Fibroblast of lung (primary cell): ENCODE measurements around the gene GNG13. TPM values are rescaled to one million over a fixed set of nuclear protein-coding genes. Genes with fewer than 3 reads are reported as not detected.
"Not testable (repeated sequence)": the region's sequence is repeated elsewhere in the genome, so short reads cannot be mapped to it uniquely, and the experiment has no call there.

Experiments
- DNase-seq, 2 donors: peaks; one replicate each; pipeline versions ENCODE4 v3.0.0 to v3.0.0-alpha.2; 2010; ENCODE audit warnings: low read depth in 2 of 2
- H2AFZ ChIP-seq: 2 replicates; pipeline ENCODE4 v1.5.1; 2012; ENCODE audit warnings: low read length, control low read depth, inconsistent platforms
- H3K27ac ChIP-seq: 2 replicates; pipeline ENCODE4 v1.5.1; 2011; ENCODE audit warnings: low read length, control low read depth; ENCODE audit not compliant: insufficient read depth
- H3K27me3 ChIP-seq: 2 replicates; pipeline ENCODE4 v1.5.1; 2011; ENCODE audit warnings: mild to moderate bottlenecking, low read length; ENCODE audit not compliant: control insufficient read depth, insufficient read depth
- H3K36me3 ChIP-seq: 2 replicates; pipeline ENCODE4 v1.5.1; 2011; ENCODE audit warnings: low read length; ENCODE audit not compliant: control insufficient read depth, insufficient read depth
- H3K4me1 ChIP-seq: 2 replicates; pipeline ENCODE4 v1.5.1; 2011; ENCODE audit warnings: low read length; ENCODE audit not compliant: control insufficient read depth, insufficient read depth; ENCODE audit errors: extremely low read depth
- H3K4me2 ChIP-seq: 2 replicates; pipeline ENCODE4 v1.5.1; 2011; ENCODE audit warnings: low read length, control low read depth; ENCODE audit not compliant: insufficient read depth; ENCODE audit errors: extremely low read depth
- H3K4me3 ChIP-seq, 4 experiments: fragments of 200-600 bp in 1 of 4; sonication (generic) in 1 of 4; replicated peaks in 1 of 4; 2 replicates each; pipeline ENCODE4 v1.5.1; 2011 to 2016; ENCODE audit warnings: low read length in 4 of 4, low read depth in 3 of 4, mild to moderate bottlenecking in 3 of 4, control low read depth in 2 of 4, inconsistent platforms in 1 of 4, mixed read lengths in 1 of 4; ENCODE audit not compliant: insufficient read depth in 1 of 4; ENCODE audit errors: control extremely low read depth in 1 of 4
- H3K79me2 ChIP-seq: 2 replicates; pipeline ENCODE4 v1.5.1; 2012; ENCODE audit warnings: mild to moderate bottlenecking, low read length, inconsistent platforms; ENCODE audit not compliant: control insufficient read depth, insufficient read depth
- H3K9ac ChIP-seq: 2 replicates; pipeline ENCODE4 v1.5.1; 2011; ENCODE audit warnings: mild to moderate bottlenecking, low read length, control low read depth; ENCODE audit not compliant: insufficient read depth
- H3K9me3 ChIP-seq: 2 replicates; pipeline ENCODE4 v1.5.1; 2012; ENCODE audit warnings: low read depth, low read length; ENCODE audit not compliant: control insufficient read depth, insufficient read depth
- H4K20me1 ChIP-seq: 2 replicates; pipeline ENCODE4 v1.5.1; 2011; ENCODE audit warnings: low read length; ENCODE audit not compliant: control insufficient read depth, insufficient read depth; ENCODE audit errors: extremely low read depth
- CTCF ChIP-seq, 2 donors: IDR thresholded peaks in 1 of 2; conservative IDR thresholded peaks in 1 of 2; 1 replicate in 1 of 2; 2 replicates in 1 of 2; pipeline ENCODE4 v1.5.1; 2011 to 2012; ENCODE audit warnings: low read length in 2 of 2, control low read depth in 1 of 2, inconsistent platforms in 1 of 2, low read depth in 1 of 2, mild to moderate bottlenecking in 1 of 2
- EZH2 ChIP-seq: IDR thresholded peaks from 2 replicates; pipeline ENCODE4 v1.5.1; 2012; ENCODE audit warnings: low read length, control low read depth, mild to moderate bottlenecking; ENCODE audit errors: missing control alignments
- polyA plus RNA-seq, 2 donors: library from polyadenylated mRNA; depleted of rRNA in 1 of 2; stranded (reverse) in 1 of 2; unstranded in 1 of 2; fragments of >200 nt; gene quantifications; 2 replicates each; pipeline ENCODE4 v1.2.1, GENCODE V29; 2011 to 2012; ENCODE audit warnings: missing spikeins in 1 of 2
- total RNA-seq: library from RNA; depleted of rRNA; stranded (reverse); fragments of >200 nt; gene quantifications from 2 replicates; pipeline ENCODE4 v1.2.1, GENCODE V29; 2014

Gene GNG13
- total and polyA plus RNA-seq, 2 donors (not counting 1 experiment from before 2014, with no cell fraction given), result not detected

GRCh38 chr16:777826-778225 lies 22.7 kb downstream of the GNG13 start:
- no peaks in the 10 kb centered on the region for H3K27me3 ChIP-seq
- H3K36me3 ChIP-seq, result no peaks in the 10 kb centered on the region
- H4K20me1 ChIP-seq, result no peaks in the 10 kb centered on the region
- H3K79me2 ChIP-seq, result no peaks in the 10 kb centered on the region
- no peak overlapping the region for H3K9ac ChIP-seq
- TF ChIP-seq CTCF (conservative IDR thresholded peaks at IDR 0.05 in 1 of 2, IDR thresholded peaks at IDR 0.05 in 1 of 2; ENCODE audit: low read depth in 1 of 2, low read length in 2 of 2), result no peak
- no peak overlapping the region for H3K27ac ChIP-seq
- no peaks in the 10 kb centered on the region for H3K4me1 ChIP-seq
- H3K4me2 ChIP-seq, result no peak overlapping the region
- no peak overlapping the region for H3K4me3 ChIP-seq
- H2AFZ ChIP-seq, result no peak overlapping the region
- H3K9me3 ChIP-seq, result no peaks in the 10 kb centered on the region
- DNase-seq, result peak in 1 of 2 donors; percentile 37

- DNase-seq, result no peak
These were observed 23.7 kb downstream of the GNG13 start for GRCh38 chr16:776824-777223.

GRCh38 chr16:776298-776697 lies 24.2 kb downstream of the GNG13 start:
- H3K27me3 ChIP-seq, H3K4me2 ChIP-seq, H3K36me3 ChIP-seq, H3K9ac ChIP-seq, H3K9me3 ChIP-seq, DNase-seq, H3K79me2 ChIP-seq, H3K27ac ChIP-seq, H2AFZ ChIP-seq, H3K4me1 ChIP-seq, H4K20me1 ChIP-seq, H3K4me3 ChIP-seq: not testable (repeated sequence)

More at GRCh38 chr16:776824-777223, 23.7 kb downstream of the GNG13 start:
- H2AFZ ChIP-seq, result no peak overlapping the region
- H3K4me1 ChIP-seq, result no peaks in the 10 kb centered on the region
- no peaks in the 10 kb centered on the region for H4K20me1 ChIP-seq
- no peak overlapping the region for H3K9ac ChIP-seq
- H3K9me3 ChIP-seq, result no peaks in the 10 kb centered on the region
- no peaks in the 10 kb centered on the region for H3K79me2 ChIP-seq
- H3K4me3 ChIP-seq, result no peak overlapping the region
- H3K27me3 ChIP-seq, result no peaks in the 10 kb centered on the region
- no peaks in the 10 kb centered on the region for H3K36me3 ChIP-seq
- no peak overlapping the region for H3K27ac ChIP-seq
- no peak overlapping the region for H3K4me2 ChIP-seq
- no peak for TF ChIP-seq CTCF (conservative IDR thresholded peaks at IDR 0.05 in 1 of 2, IDR thresholded peaks at IDR 0.05 in 1 of 2; ENCODE audit: low read depth in 1 of 2, low read length in 2 of 2)
- no peak for TF ChIP-seq EZH2
